Neural cell (in vitro differentiated cells): ENCODE measurements around the gene TAF11. TPM values are rescaled to one million over a fixed set of nuclear protein-coding genes. Genes with fewer than 3 reads are reported as not detected.

Experiments
- H2AFZ ChIP-seq: fragments of 200-600, 300-800 bp; sonication (generic), shearing (Covaris generic); 2 replicates; pipeline ENCODE4 v1.6.0; 2014; ENCODE audit warnings: low read depth, mild to moderate bottlenecking, antibody characterized with exemption, low read length, moderate library complexity
- H3F3A ChIP-seq: fragments of 200-600 bp; shearing (Covaris generic); 2 replicates; pipeline ENCODE4 v1.6.1; 2016; ENCODE audit warnings: mild to moderate bottlenecking, moderate library complexity, mixed read lengths, antibody characterized with exemption, low read length; ENCODE audit not compliant: insufficient read depth, poor library complexity, severe bottlenecking
- H3K27ac ChIP-seq: fragments of 200-600, 300-800 bp; sonication (generic), shearing (Covaris generic); 2 replicates; pipeline ENCODE4 v1.5.1; 2014; ENCODE audit warnings: mild to moderate bottlenecking, low read length, moderate library complexity
- H3K27me3 ChIP-seq: fragments of 300-800, 200-600 bp; sonication (generic), shearing (Covaris generic); 2 replicates; pipeline ENCODE4 v1.6.0; 2014; ENCODE audit warnings: mild to moderate bottlenecking, low read depth, low read length, moderate library complexity; ENCODE audit not compliant: insufficient read depth
- H3K36me3 ChIP-seq: fragments of 300-800, 200-600 bp; sonication (generic), shearing (Covaris generic); 2 replicates; pipeline ENCODE4 v1.5.1; 2014; ENCODE audit warnings: mild to moderate bottlenecking, antibody characterized with exemption, low read length, moderate library complexity; ENCODE audit not compliant: insufficient read depth
- H3K4me2 ChIP-seq: fragments of 300-800, 200-600 bp; sonication (generic), shearing (Covaris generic); 2 replicates; pipeline ENCODE4 v1.6.0; 2014; ENCODE audit warnings: mild to moderate bottlenecking, low read length
- H3K4me3 ChIP-seq: fragments of 300-800, 200-600 bp; sonication (generic), shearing (Covaris generic); 2 replicates; pipeline ENCODE4 v1.5.1; 2014; ENCODE audit warnings: mild to moderate bottlenecking, low read length, moderate library complexity
- H3K79me2 ChIP-seq: fragments of 200-600 bp; shearing (Covaris generic); replicated peaks from 2 replicates; pipeline ENCODE4 v1.6.0; 2014; ENCODE audit warnings: mild to moderate bottlenecking, low read length, moderate library complexity; ENCODE audit not compliant: insufficient read depth
- H3K9ac ChIP-seq: fragments of 300-800, 200-600 bp; sonication (generic), shearing (Covaris generic); 2 replicates; pipeline ENCODE4 v1.6.1; 2016; ENCODE audit warnings: mild to moderate bottlenecking, low read length, mixed read lengths
- H3K9me2 ChIP-seq: fragments of 200-600 bp; shearing (Covaris generic); 2 replicates; pipeline ENCODE4 v1.6.1; 2016; ENCODE audit warnings: mild to moderate bottlenecking, low read length, mixed read lengths; ENCODE audit not compliant: insufficient read depth
- H3K9me3 ChIP-seq: fragments of 200-600, 300-800 bp; sonication (generic), shearing (Covaris generic); 2 replicates; pipeline ENCODE4 v1.6.1; 2016; ENCODE audit warnings: mild to moderate bottlenecking, mixed run types, low read length, moderate library complexity, mixed read lengths
- H4K20me1 ChIP-seq: fragments of 200-600 bp; shearing (Covaris generic); 2 replicates; pipeline ENCODE4 v1.6.1; 2016; ENCODE audit warnings: mild to moderate bottlenecking, mixed run types; ENCODE audit not compliant: insufficient read depth
- EP300 ChIP-seq: fragments of 450-650 bp; conservative IDR thresholded peaks from 2 replicates; pipeline ENCODE4 v1.6.1; 2014; ENCODE audit warnings: antibody characterized with exemption, mild to moderate bottlenecking, moderate library complexity; ENCODE audit not compliant: poor library complexity, severe bottlenecking
- EZH2 ChIP-seq: fragments of 200-600, 300-800 bp; shearing (Covaris generic), sonication (generic); IDR thresholded peaks from 2 replicates; pipeline ENCODE4 v1.6.1; 2014; ENCODE audit warnings: antibody characterized with exemption, low read length, borderline replicate concordance, mild to moderate bottlenecking; ENCODE audit not compliant: insufficient read depth, poor library complexity, severe bottlenecking
- MXI1 ChIP-seq: fragments of 450-650 bp; conservative IDR thresholded peaks from 2 replicates; pipeline ENCODE4 v1.6.1; 2014; ENCODE audit warnings: antibody characterized with exemption, mild to moderate bottlenecking; ENCODE audit not compliant: poor library complexity, severe bottlenecking
- POLR2AphosphoS5 ChIP-seq: IDR thresholded peaks from 2 replicates; pipeline ENCODE4 v1.6.1; 2012
- RAD21 ChIP-seq: fragments of 450-650 bp; conservative IDR thresholded peaks from 2 replicates; pipeline ENCODE4 v1.6.1; 2014; ENCODE audit warnings: antibody characterized with exemption, mild to moderate bottlenecking, moderate library complexity
- SMC3 ChIP-seq: fragments of 450-650 bp; conservative IDR thresholded peaks from 2 replicates; pipeline ENCODE4 v1.6.1; 2014; ENCODE audit warnings: antibody characterized with exemption, mild to moderate bottlenecking, moderate library complexity; ENCODE audit not compliant: poor library complexity
- TAF1 ChIP-seq: IDR thresholded peaks from 2 replicates; pipeline ENCODE4 v1.6.1; 2012; ENCODE audit warnings: low read depth
- polyA plus RNA-seq: library from polyadenylated mRNA; depleted of rRNA; stranded (reverse); fragments of >200 nt; gene quantifications from 2 replicates; pipeline ENCODE4 v1.2.3, GENCODE V29; 2014
- TF ChIP-seq, protein P1 (sequence below): IDR thresholded peaks from 2 replicates; pipeline ENCODE4 v1.6.1; 2012; ENCODE audit warnings: borderline replicate concordance
- TF ChIP-seq, protein P2 (sequence below): fragments of 450-650 bp; IDR thresholded peaks from 2 replicates; pipeline ENCODE4 v1.5.1; 2014; ENCODE audit warnings: antibody characterized with exemption, mild to moderate bottlenecking, moderate library complexity; ENCODE audit not compliant: poor library complexity, severe bottlenecking

The TAF11 gene
- polyA plus RNA-seq, 1 donor from 2014 or later: 115 TPM

DNA sequence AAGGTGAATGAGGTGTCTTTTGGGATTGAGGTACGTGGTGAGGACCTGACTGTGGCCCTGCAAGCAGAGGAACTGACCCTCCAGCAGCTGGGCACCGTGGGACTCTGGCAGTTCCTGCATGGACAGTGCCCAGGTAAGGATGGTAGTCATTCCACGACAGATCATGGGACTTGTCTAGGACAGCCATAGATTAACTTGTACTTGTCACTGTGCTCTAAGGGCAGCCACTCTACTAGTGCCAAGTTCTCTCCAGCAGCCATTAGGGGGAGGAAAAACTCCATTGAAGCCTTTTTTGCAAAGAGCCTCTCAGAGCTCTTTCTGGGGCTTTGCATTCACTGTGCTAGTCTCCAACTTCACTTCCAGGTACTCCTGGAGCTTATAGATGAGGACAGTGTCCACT is 20.4 kb downstream of the TAF11 start:
- no peaks in the 10 kb centered on the region for H3K27me3 ChIP-seq
- H2AFZ ChIP-seq: no peak overlapping the region
- no peak overlapping the region for H3K4me3 ChIP-seq
- no peaks in the 10 kb centered on the region for H3K9me3 ChIP-seq
- no peak overlapping the region for H3K4me2 ChIP-seq
- H3K36me3 ChIP-seq: peaks cover 11% of the 10 kb centered on the region
- H3K9ac ChIP-seq: no peak overlapping the region
- H3K79me2 ChIP-seq: no peaks in the 10 kb centered on the region
- H3F3A ChIP-seq: no peaks in the 10 kb centered on the region
- no peaks in the 10 kb centered on the region for H4K20me1 ChIP-seq
- TF ChIP-seq EP300 (no peak), SMC3 (no peak), POLR2AphosphoS5 (no peak), RAD21 (no peak), MXI1 (no peak), EZH2 (no peak), TAF1 (no peak)
- TF ChIP-seq, protein P1, sequence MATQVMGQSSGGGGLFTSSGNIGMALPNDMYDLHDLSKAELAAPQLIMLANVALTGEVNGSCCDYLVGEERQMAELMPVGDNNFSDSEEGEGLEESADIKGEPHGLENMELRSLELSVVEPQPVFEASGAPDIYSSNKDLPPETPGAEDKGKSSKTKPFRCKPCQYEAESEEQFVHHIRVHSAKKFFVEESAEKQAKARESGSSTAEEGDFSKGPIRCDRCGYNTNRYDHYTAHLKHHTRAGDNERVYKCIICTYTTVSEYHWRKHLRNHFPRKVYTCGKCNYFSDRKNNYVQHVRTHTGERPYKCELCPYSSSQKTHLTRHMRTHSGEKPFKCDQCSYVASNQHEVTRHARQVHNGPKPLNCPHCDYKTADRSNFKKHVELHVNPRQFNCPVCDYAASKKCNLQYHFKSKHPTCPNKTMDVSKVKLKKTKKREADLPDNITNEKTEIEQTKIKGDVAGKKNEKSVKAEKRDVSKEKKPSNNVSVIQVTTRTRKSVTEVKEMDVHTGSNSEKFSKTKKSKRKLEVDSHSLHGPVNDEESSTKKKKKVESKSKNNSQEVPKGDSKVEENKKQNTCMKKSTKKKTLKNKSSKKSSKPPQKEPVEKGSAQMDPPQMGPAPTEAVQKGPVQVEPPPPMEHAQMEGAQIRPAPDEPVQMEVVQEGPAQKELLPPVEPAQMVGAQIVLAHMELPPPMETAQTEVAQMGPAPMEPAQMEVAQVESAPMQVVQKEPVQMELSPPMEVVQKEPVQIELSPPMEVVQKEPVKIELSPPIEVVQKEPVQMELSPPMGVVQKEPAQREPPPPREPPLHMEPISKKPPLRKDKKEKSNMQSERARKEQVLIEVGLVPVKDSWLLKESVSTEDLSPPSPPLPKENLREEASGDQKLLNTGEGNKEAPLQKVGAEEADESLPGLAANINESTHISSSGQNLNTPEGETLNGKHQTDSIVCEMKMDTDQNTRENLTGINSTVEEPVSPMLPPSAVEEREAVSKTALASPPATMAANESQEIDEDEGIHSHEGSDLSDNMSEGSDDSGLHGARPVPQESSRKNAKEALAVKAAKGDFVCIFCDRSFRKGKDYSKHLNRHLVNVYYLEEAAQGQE: no peak
- TF ChIP-seq, protein P2, sequence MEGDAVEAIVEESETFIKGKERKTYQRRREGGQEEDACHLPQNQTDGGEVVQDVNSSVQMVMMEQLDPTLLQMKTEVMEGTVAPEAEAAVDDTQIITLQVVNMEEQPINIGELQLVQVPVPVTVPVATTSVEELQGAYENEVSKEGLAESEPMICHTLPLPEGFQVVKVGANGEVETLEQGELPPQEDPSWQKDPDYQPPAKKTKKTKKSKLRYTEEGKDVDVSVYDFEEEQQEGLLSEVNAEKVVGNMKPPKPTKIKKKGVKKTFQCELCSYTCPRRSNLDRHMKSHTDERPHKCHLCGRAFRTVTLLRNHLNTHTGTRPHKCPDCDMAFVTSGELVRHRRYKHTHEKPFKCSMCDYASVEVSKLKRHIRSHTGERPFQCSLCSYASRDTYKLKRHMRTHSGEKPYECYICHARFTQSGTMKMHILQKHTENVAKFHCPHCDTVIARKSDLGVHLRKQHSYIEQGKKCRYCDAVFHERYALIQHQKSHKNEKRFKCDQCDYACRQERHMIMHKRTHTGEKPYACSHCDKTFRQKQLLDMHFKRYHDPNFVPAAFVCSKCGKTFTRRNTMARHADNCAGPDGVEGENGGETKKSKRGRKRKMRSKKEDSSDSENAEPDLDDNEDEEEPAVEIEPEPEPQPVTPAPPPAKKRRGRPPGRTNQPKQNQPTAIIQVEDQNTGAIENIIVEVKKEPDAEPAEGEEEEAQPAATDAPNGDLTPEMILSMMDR: no peak
- no peaks in the 10 kb centered on the region for H3K9me2 ChIP-seq
- H3K27ac ChIP-seq: no peak overlapping the region

DNA sequence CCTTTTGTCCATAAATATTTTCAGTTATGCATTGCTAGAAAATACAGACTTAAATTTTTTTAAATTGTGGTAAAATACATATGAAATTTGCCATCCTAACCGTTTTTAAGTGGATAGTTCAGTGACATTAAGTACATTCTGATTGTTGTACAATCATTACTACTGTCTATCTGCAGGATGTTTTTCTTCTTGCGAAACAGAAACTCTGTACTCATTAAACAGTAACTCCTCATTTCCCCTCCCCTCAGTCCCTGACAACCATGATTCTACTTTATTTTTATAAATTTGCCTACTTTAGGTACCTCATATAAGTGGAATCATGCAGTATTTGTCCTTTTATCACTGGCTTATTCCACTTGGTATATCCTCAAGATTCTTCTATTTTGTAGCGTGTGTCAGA is 21.3 kb downstream of the TAF11 start:
- Histone ChIP-seq H3F3A (no peaks in the 10 kb centered on the region), H3K36me3 (peaks cover 11% of the 10 kb centered on the region), H3K79me2 (no peaks in the 10 kb centered on the region), H3K4me3 (no peak overlapping the region), H3K4me2 (no peak overlapping the region), H3K9me2 (no peaks in the 10 kb centered on the region), H4K20me1 (no peaks in the 10 kb centered on the region), H3K27me3 (no peaks in the 10 kb centered on the region), H3K9me3 (no peaks in the 10 kb centered on the region), H3K9ac (no peak overlapping the region), H2AFZ (no peak overlapping the region), H3K27ac (no peak overlapping the region)
- no peak for TF ChIP-seq RAD21
- TF ChIP-seq SMC3: no peak
- TF ChIP-seq TAF1: no peak
- TF ChIP-seq EP300: no peak
- TF ChIP-seq, protein P1: no peak
- TF ChIP-seq, protein P2: no peak
- TF ChIP-seq POLR2AphosphoS5: no peak
- TF ChIP-seq MXI1: no peak
- TF ChIP-seq EZH2: no peak
